HG02981 (cell line): ENCODE data around the gene FDX1.

ENCODE experiments used
- ATAC-seq: cut with Tn5 transposase; IDR thresholded peaks from one replicate; pipeline ENCODE4 v1.9.1; 2021; ENCODE audit warnings: mild to moderate bottlenecking, moderate library complexity; ENCODE audit not compliant: unreplicated experiment

Gene FDX1

DNA sequence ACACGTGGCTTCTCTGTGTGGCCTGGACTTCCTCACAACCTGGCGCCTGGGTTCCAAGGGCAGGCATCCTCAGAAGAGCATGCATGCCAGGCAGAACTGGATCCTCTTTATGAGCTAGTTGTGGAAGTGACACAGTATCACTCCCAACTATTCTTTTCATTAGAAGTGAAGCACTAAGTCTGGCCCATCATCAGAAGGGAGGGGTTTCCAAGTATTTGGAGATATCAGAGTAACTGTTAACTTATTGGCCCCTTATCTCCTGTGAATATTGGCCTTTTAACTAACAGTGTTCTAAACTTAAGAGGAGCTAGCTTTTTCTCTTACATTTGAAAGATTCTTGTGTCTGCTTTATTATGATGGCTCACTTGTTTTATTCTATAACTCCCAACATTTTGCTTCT lies 35.5 kb downstream of the FDX1 start:
- no peak for ATAC-seq

DNA sequence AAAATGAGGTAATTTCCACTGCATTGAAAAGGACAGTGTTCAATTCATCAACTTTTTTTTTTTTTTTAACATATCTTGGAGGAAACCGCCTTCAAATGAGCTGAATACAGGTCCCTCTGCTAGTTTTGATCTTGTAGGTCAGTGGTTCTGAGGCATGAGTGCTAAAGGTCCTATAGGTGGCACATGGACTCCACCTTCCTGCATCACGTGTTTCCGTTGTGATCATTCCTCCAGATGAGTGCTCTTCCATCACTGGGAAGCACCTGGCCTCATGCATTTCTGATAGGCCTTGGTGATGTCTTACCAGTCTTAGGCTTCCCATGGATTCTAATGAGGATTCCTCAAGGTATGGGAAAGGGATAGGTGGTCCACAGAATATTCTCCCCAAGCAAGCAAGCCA lies 37.8 kb downstream of the FDX1 start:
- no peak for ATAC-seq

DNA sequence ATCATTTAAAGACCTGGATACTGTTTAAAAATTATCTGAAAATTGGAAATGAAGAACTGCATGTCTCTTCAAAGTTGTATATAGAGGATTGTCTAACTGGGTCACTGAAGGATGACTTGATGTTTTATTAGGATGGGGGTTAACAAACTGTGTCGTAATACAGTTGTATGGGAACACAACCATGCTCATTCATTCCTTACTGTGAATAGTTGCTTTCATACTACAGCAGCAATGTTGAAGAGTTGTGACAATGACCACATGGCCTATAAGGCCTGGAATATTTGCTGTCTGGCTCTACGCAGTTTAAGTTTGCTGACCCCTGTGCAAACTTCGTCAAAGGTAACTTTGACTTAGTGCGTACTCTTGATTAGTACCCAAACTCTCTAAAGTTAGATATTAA lies 38.4 kb downstream of the FDX1 start:
- ATAC-seq, result no peak

DNA sequence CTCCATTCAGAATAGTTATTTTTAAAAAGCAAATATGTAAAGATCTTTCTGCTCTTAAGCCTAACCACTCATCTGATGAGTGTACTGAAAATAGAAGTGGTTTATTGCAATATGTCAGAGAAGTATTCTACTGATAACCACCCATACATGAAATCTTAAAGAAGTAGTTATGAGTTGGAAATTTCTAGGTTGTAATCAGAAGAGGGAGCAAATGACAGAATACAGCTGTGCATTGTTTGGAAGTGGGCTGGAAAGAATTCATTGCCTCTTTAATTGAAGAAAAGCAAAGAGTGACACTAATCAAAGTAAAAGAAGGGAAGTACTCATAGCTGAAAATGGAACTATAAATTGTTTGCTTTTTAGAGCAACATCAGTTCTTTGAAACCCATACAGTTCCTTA lies 39.4 kb downstream of the FDX1 start:
- ATAC-seq, result no peak

DNA sequence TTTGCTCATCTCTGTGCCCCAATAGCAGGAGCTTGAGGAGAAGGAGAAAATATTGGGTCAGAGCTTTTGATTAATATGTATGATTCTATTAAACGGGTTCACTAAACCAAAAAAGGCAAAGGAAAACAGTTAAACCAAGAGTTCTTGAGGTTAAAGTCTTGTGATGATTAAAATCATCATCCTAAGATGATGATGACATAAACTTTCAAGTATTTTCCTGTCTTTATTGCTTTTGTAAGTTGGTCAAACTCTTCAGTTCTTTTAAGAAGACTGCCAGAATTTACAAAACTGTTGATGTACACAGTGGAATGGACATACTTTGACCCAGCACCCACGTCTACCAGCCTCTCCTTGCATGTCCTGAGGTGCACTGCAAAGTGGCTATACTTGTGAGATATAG lies 41.0 kb downstream of the FDX1 start:
- no peak for ATAC-seq

DNA sequence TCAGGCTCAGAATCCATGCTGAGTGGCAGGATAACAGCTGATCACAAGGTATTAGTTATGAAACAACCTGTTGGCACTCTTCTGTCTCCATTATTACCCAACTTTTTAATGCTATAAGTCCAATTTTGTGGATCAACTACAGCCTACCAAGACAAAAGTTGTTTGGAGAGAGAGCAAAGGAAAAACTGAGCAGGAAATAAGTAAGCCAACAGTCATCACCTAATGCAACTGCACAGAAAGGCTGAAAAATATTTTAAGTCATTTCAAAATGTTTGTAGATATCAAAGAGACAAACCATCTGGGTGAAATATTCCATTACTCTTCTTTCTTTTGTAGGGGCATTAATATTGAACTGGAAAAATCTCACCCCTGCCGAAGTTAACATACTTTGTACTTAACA lies 41.6 kb downstream of the FDX1 start:
- no peak for ATAC-seq

DNA sequence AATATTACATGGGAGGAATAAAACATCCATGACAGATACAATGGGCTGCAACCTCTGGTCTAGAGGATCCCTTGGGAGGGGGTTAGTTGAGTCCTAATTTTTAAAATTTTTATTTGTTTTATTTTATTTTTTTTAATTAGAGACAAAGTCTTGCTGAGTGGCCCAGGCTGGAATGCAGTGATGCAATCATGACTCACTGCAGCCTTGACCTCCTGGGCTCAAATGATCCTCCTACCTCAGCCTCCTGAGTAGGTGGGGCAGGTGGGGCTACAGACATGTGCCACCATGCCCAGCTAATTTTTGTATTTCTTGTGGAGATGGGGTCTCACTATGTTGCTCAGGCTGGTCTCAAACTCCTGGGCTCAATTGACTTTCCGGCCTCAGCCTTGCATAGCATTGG lies 43.1 kb downstream of the FDX1 start:
- ATAC-seq, result no peak

DNA sequence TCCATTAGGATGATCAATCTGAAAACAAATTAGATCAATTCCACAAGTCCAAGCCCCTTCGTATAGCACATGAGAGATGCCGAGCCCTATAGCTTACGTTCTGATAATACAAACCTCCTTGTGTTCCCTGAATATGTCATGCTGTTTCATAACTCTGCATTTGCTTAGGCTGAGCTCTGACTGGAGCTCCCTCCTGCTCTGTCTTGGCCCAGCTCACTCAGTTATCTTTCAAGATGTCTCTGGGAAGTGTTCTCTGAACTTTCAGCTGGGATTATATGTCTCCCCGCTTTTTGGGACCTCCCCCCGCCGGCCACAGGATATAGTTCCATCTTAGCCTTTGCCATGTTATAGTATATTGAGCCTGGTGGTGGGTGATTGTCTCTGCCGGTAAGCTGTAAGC lies 44.0 kb downstream of the FDX1 start:
- no peak for ATAC-seq

DNA sequence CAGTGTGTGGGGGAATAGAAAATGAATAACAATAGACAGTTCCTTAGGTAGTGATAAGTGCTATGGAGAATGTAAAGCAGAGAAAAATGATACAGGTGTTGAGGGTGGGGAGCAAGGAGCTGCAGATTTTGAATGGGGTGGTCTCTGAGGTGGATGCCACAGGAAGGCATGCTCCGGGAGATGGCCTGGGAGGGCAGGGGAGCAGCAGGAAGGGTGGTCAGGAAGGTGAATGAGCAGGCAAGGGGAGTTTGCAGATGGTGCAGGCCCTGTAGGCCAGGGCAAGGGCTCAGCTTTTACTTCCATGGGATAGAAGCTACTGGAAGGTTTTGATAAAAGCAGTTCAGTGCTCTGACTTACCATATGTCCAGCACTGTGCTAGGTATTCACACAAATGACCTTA lies 44.8 kb downstream of the FDX1 start:
- ATAC-seq, result no peak

DNA sequence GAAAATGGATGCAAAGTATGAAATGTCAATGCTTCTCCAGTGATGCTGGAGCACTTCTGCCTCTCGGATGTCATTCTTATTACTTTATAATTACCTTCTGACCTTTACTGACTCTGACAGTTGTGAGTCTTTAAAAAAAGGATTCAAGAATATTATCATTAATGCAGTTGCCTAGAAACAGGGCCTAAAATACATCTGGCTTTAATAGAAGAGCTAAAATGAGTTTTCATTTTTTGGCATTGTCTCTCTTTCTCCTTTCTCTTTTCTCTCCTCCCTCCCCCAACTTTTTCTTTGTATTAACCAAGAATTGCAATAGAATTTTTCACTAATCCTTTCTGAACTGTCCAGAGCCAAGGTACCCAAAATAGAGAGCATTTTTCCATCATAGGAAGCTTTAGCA lies 45.9 kb downstream of the FDX1 start:
- no peak for ATAC-seq

DNA sequence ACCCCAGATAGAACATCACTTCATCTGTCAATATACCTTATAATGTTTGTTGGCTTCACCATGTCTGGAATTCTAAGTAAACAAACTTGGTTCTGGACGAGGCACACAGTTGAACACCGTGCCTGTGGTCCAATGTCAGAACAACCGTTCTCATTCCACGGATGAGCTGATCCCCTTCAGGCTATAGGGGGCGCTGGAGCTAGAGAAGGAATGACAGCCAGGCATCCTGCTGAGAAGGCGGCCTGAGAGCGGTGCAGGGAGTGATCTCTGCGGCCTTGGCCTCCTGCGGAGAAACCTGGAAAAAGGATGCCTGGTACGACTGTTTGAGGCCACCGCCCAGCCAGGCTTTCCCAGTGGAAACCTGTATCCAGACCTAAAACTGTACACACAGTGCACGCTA lies 48.7 kb downstream of the FDX1 start:
- no peak for ATAC-seq

DNA sequence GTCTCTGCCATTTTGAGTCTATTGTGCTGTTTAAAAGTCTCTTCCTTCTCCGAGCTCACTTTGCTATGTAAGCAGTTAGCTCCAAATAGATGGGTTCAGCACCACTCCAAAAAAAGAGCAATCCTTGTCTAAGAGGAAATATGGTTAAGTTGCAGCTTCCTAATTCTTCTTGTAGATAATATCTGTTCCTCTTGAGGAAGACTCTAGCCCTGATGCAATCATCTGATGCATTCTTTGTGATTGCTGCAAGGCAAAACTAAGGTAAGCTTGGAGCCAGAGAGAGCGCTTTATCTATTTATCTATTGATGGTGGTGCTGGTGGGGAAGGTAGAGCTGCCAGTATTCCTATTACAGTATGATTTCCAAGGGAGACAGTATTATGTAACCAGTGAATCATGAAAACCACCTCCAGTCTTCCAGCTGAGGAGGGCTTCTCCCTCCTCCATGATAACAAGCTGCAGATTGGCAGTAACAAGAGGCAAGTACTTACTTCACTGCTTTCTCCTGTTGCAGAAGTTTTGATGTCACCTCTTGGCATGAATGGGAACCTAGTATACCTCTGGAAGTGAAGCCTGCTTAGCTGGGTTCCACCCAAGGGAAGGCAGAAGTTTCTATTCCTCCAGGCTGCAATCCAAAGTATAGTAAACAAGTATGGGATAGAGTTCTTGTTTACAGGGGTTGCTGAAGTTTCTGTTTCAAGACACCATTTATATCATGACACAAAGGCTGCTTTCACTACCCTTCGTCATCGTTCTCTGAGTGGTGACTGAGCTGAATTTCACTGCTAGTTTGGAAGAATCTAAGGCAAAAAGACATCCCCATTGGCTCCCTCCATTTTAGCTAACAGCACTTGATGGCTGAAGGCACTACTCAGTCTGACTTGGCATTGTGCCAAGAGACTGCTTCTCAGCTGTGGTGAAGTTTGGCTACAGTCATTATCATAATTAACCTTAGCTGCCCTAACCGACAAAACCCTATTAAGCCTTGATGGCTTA lies 49.7 kb downstream of the FDX1 start:
- ATAC-seq, result no peak

DNA sequence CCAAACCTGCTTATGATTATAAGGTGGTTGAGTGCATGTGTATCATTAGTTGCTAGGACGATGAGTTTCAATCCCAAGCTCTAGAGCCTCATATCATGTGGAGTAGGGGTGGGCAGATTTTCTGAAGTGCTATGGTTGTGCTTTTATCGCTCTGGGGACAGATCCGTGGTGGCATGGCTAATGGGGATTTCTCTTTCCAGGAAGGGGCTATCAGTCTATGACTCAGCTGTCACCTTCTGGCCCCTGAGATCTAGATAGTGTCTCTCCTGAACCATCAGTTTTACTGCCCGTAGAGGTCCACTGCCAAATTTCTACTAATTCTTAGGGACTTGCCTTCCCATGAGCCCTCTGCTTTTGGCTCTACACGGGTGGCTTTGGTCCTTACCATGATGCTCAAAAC lies 51.8 kb downstream of the FDX1 start:
- no peak for ATAC-seq

DNA sequence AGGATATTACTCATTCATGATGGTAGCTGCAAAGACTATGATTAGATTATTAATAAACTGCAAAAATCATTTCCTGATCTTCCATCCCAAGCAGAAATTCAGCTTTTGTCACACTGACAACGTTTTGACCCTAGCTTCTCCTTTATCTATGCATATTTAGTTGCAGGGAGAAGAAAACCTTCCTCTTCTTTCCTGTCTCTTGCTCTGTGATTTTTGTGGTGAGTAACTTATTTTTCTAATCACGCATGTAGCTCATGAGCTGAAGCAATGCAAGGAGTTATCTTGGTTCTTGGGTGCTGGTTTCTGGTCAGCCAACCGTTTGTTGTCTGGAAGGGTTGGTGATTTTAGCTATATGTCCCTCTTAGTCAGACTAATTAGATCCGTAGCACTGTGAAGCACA lies 56.4 kb downstream of the FDX1 start:
- no peak for ATAC-seq

DNA sequence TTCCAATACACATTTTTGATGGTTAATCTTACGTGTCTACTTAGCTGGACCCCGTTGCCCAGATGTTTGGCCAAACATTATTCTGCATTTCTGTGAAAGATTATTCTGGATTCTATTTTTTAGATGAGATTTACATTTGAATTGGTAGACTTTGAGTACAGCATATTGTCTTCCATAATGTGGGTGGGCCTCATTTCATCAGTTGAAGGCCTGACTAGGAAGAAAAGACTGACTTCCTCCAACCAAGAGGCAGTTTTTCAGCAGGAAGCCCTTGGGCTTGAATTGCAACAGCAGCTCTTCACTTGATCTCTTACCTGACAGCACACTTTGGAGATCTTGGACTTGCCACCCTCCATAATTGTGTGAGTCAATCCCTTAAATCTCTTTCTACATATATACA lies 58.7 kb downstream of the FDX1 start:
- no peak for ATAC-seq

DNA sequence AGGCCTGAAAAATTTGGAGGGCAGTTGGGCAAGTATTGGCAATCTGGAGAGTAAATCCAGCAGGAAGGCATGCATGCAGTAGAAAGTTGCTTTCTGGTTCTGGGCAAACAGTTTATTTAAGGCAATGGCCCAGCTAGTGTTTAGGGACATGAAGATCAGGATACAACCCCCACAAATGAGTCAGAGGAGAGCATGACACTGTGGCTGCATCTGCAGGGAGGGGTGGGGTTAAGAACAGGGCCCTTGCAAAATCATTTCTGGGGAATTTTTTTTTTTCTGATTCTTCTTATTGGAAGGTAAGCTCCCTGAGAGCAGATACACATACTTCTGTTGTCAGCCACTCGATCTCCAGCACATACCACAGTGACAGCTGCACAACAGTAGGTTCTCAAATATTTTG lies 61.1 kb downstream of the FDX1 start:
- no peak for ATAC-seq

DNA sequence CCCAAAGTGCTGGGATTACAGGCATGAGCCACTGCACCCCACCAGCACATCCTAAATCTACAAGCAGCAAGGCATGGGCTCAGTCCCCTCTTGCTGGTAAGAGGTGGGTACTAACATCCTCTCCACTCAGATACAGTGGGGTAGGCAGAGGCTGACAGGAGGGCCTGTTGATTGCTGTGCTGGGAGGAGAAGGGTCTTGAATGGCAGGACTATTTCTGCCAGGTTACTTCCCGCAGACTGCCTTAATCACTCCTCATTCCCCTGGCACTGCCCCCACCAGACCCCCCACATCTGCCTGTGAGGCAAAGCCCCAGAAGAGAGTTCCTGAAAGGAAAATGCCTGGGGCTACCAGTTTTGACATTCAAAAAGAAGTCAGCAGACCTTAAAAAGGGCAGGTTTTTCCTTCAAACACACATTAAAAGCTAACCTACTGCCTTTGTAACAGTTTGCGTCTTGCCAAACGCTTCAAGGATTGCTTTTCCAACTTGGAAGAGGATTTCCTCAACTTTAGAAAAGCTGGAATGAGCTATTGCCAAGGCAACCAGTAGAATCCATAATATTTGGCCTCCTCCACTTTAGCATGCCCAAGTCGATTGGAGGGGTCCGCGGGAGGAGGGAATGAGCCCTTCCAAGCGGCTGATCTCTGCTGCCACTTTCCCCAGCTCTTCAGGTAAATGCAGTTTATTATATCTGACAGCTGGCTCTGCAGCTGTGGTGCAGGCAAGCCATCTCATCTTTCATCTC lies 62.0 kb downstream of the FDX1 start:
- ATAC-seq, result no peak

DNA sequence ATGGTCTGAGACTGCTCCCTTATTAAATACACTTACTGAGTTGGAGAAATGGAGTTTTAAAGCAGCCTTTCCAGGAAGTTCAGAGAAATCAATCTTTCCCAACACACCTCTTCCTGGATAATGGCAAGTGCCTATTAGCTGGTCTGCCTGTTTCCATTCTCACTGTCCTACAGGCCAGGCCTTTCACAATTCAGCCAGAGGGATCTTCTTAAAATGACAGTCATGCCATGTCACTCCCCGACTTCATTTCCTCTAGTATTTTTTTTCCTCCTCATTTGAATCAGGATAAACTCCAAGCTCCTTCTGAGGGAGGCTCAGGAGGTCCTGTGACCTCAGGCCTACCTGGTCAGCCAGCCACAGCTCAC lies 62.6 kb downstream of the FDX1 start:
- ATAC-seq, result no peak

DNA sequence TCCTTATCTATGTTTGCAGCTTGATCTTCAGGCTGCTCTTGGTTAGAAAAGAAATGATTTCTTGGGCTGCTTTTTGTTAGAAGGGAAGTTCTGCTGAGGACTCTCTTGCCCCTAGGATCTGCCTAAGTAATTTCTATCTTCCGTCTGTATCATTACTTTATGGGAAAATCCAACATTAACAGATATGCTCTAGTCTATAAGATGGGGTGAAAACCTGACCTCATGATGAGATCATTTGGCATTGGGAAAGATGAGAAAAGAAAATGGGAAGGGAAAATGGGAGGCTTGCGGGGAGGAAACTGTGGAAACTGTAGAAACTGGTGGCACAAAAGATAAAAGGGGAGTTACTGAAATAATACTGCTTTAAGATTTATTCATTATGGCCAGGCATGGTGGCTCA lies 63.6 kb downstream of the FDX1 start:
- ATAC-seq, result no peak

DNA sequence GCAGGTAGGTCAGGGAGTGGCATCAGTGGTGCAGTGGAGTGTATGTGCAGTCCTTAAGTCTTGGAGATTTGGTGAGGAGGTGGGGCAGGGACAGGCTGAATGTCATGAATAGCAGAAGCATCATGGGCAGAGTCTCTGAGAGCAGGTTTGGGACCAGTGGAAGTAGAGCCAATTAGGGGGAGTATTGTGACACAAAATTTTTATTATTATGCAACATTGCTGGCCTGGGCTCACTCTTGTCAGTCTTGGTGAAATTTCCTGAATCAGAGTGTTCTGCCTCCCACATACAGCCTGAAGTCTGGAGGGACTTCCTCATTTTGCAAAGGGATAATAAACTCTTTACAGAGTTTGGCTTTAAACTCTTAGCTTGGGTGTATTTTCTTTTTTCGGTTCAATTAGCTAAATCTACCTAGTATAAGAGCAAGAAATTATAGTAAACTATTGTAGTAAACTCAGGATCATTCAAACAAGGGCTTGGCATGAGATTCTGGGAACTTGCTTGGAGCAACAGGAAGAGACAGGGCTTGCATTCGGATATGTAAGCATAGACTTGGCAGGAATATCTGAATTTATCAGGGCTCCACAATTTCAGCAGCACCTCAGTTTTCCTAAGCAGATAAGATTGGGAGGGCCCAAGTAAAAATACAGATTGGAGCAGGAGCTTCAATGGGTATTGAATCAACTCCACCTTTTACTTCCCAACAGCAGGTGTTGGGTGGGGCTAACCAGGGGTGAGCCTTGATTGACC lies 67.7 kb downstream of the FDX1 start:
- no peak for ATAC-seq

DNA sequence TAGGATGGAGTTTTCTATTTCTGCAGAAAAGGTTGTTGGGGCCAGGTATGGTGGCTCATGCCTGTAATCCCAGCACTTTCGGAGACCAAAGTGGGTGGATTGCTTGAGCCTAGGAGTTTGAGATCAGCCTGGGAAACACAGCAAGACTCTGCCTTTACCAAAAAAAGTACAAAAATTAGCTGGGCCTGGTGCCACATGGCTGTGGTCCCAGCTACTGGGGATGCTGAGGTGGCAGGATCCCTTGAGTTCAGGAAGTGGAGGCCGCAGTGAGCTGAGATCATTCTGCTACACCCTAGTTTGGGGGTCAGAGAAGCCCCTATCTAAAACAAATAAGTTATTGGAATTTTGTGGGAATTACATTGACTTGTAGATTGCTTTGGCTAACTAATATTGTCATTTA lies 71.7 kb downstream of the FDX1 start:
- ATAC-seq, result no peak
